Activated T-cell treated with anti-CD3 and anti-CD28 coated beads for 24 hours (primary cell): ENCODE data around the gene ZBTB43.

Experiments
- DNase-seq: peaks from one replicate; pipeline ENCODE4 v3.0.0-alpha.2; 2020; ENCODE audit warnings: low read depth

Gene ZBTB43

DNA sequence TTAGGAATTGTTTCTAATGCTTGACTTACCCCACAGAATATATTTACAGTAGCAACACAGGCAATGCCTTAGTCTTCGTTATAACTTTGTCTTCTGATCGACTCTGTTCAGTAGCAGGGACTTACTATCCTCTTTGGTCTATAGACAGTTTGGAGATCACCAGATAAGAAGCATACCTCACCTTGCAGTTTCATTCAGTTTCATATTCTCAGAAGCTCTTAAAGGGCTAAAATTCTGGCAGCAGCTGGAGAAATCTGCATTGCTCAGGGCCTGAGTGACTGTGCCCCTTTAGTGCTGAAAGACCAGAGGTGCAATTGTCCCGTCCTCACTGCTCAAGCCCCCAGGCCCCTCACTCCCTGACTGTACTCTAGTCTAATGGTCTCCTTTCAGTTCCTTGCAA lies 26.0 kb downstream of the ZBTB43 start:
- no peak for DNase-seq

- DNase-seq = no peak
Measured at GRCh38 chr9:126832440-126832839, 27.6 kb downstream of the ZBTB43 start.

DNA sequence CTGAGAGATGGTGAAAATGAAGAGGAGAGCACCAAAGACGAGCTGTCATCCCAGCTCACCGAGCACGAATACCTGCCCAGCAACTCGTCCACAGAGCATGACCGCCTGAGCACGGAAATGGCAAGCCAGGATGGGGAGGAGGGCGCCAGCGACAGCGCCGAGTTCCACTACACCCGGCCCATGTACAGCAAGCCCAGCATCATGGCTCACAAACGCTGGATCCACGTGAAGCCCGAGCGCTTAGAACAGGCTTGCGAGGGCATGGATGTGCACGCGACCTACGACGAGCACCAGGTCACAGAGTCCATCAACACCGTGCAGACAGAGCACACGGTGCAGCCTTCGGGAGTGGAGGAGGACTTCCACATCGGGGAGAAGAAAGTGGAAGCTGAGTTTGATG lies 28.2 kb downstream of the ZBTB43 start:
- no peak for DNase-seq

DNA sequence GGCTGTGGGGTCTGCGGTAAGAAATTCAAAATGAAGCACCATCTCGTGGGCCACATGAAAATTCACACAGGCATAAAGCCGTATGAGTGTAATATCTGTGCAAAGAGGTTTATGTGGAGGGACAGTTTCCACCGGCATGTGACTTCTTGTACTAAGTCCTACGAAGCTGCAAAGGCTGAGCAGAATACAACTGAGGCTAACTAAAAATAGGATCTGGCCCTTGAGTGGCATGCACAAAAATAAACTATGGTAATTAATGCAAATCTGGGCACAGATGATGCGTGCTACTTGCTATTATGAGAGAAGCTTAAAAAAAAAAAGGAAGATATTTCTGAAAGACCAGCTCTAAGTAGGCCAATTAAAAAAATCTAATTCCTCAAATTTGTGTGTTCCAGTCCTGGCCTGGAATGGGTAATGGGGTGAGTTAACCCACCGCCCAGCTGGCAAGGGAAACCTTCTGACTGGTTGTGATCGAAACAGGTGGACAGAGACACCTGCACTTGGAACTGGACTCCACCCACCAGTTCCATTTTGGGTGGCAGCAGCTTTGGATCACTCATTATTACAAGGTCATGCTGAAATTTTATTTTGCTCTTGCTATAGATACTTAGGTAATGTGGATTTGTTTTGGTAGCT lies 29.0 kb downstream of the ZBTB43 start:
- DNase-seq = no peak

- no peak for DNase-seq
Measured at GRCh38 chr9:126834672-126835071, 29.8 kb downstream of the ZBTB43 start.

DNA sequence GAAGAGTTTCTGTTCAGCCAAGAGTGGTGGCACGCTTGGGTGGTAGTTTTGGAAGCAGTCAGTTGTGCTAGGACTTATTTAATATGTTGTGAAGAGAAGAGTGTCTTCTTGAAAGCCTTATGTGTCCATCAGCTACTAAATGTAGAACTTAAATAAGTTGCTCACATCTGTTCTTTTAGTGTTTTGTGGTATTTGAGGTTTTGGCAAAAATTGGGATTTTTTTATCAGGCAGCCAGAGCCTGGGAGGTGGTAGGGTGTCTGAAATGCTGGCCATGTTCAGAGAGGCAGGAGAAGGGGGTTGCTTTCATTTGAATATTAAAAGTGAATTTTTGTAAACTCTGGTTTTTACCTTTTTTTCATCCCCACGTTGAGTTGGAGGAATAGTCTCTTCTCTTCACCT lies 31.4 kb downstream of the ZBTB43 start:
- DNase-seq = no peak

DNA sequence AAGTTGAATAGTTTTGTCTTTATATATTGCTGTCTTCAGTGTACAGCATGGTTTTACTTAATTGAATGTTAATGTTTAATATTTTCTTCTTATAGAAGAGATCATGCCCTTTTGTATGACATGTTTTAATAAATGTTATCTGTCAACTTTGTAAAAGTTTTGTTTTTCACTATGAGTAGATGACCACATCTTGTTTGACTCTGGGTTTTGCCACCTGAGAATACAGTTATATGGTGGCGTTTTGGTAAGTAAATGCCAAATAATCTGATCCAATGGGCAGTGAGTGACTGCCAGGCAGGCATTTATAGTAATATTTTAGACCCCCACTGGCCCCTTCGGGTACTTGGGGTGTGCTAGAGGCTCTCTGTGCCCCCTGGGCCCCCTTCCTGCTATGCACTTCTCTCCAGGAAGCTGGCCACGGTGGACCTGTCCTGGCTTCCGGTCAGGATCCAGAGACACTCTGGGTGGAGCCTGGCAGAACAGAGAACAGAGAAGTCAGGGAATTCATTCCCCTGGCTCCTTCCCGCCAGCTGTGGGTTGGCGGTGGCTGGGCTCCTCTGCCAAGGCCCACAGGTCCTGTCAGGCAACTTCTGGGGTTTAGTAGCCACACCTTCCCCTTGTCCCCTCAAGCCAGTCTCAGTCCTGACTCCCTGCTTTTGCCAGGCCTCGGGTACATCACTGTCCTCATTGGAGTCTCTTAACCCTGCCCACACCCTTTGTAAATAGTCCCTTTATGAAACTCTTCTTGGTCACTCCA lies 33.4 kb downstream of the ZBTB43 start:
- no peak for DNase-seq

DNA sequence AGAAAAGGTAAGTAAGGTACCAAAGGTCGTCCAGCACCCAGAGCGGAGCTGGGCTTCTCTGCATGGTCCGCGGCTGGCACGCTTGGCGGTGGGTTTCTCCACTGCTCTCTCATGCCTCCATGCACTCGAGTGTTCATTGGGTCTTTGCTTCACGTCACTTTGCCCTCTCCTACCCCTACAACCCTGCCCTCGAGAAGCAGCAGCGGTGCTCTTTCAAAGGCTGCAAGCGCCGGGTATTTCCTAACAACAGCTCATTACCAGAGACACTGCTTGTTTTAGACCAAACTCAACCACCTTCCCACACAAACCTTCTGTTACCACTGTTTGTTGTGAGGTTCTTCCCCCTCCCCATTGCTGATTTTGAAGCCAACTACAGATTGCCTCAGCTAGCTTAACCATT lies 34.1 kb downstream of the ZBTB43 start:
- DNase-seq = no peak

GRCh38 chr9:126839301-126839700 lies 34.5 kb downstream of the ZBTB43 start:
- no peak for DNase-seq

DNA sequence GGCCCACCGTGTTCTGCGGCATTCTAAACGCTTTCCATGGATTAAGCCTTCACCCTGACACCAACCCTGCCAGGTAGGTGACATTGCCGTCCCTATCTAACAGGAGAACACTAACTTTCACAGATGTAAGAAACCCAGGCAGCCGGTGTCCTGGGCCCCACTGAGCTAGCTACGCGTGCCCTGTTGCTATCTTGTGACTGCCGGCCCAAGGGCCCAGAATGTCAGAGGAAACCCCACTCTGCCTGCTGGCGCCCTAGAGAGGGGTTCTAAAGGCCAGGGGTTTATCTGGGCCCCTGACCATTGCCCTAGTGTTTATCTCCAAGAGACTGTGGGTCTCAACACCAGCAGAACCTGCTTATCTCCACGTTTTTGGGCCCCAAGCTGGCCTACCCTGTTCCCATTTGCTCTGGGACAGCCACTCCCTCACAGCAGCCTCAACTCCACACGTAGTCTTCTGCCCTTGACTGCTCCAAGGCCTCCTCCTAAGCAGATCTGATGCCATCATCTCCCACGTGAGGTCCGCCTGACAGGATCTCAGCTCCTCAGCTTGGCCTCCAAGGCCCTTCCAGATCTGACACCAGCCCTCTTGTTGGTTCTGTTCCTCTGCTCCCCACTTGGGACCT lies 37.5 kb downstream of the ZBTB43 start:
- DNase-seq = no peak

DNA sequence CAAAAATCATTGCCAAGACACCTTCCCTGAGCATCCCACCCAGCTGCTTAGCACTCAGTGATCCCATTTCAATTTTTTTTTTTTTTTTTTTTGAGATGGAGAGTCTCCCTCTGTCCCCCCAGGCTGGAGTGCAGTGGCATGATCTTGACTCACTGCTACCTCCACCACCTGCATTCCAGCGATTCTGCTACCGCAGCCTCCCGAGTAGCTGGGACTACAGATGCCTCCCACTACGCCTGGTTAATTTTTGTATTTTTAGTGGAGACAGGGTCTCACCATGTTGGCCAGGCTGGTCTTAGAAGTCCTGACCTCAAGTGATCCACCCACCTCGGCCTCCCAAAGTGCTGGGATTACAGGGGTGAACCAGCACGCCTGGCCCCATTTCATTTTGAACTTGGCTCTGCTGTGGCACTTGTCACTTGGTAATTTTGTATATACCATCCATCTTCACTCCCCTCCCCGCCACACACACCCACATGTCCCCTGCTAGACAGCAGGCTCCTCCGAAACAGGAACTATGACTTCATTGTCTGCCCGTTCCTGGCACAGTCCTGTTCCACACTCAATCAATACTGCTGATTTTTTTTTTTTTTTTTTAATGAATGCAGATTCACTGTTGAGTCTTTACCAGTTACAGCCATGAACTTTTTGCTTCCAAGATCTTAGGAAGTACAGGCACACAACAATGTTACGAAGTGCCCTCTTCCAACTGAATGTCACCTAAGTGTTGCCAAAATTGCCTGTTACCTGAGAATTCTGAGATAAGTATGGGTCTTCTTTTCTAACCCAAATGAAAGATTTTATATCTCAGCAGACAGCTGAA lies 38.3 kb downstream of the ZBTB43 start:
- no peak for DNase-seq

DNA sequence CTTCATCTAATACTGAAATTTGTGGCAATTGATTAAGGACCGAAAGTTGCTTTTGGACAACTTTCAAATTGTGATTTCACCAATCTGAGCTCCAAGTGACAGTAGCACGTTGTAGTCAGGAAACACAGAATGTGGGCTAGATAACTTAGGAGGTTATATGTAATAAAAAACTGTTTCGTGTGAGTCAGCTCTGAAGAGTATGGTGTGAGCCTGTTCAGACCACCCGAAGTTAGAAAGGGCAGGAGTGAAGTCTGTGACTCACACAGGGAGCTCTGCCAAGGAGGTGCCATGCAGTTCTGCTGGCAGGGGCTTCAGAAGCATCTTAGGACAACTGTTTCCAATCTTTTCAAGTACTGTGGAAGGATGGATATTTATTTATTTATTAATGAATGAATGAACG lies 39.2 kb downstream of the ZBTB43 start:
- no peak for DNase-seq

- no peak for DNase-seq
Measured at GRCh38 chr9:126847051-126847450, 42.2 kb downstream of the ZBTB43 start.

DNA sequence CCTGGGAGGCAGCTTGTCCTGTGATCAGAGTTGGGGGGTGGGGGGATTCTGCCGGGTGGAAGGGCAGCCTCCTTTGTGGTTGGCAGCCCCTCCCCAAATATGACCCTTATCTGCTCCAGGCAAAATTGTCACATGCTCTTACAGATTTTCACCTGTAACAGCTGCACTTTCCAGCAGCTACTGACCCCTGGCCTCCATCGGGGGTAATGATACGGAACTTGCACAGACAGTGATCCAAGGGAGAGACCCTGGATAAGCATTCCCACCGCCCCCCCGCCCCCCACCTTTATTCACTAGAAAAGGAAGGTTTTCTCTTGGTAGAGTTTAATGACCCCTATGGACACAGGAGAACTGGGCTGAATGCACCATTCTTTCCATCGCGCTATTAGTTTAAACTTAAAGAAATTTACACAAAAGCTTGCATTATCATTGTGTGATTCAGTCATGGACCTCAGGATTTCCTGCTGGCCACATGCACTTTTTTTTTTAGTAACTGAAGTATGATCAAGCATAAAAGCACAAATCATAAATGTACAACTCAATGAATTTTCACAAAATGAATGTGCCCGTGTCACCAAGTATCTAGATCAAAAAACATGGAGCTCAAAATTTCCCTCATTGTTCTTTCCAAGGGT lies 44.9 kb downstream of the ZBTB43 start:
- DNase-seq = no peak

GRCh38 chr9:126851286-126851880 lies 46.5 kb downstream of the ZBTB43 start:
- DNase-seq = no peak

- no peak for DNase-seq
Measured at GRCh38 chr9:126852086-126852688, 47.3 kb downstream of the ZBTB43 start.

DNA sequence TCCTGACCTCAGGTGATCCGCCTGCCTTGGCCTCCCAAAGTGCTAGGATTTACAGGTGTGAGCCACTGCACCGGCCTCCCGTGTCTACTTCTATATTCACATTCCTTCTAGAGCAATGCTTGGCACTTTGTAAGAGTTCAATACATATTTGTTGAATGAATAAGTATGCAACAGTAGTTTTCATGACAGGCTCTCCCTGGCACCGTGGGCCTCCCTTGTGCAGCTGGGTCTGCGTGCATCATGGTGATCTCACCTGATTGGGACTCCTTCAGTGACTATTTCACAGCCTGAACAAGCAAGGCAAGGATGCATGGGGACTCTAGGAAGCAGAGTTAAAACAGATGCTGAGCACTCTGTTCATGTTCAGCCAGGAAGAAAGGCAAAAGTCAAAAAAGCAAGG lies 48.8 kb downstream of the ZBTB43 start:
- no peak for DNase-seq

- no peak for DNase-seq
Measured at GRCh38 chr9:126854734-126855133, 49.9 kb downstream of the ZBTB43 start.

- DNase-seq = no peak
Measured at GRCh38 chr9:126856326-126856877, 51.6 kb downstream of the ZBTB43 start.

GRCh38 chr9:126857261-126857960 lies 52.6 kb downstream of the ZBTB43 start:
- no peak for DNase-seq
